ENCODE measurements around the gene IFNGR1.

IFNGR1 gene

GRCh38 chr6:137191236-137191635, 27.9 kb downstream of the IFNGR1 start:
- Histone ChIP-seq H3K4me3 (no peak overlapping the region), H3K27ac (peak overlapping the region in 7 of 21 experiments; percentile 2 to 54 (median 38))

DNA sequence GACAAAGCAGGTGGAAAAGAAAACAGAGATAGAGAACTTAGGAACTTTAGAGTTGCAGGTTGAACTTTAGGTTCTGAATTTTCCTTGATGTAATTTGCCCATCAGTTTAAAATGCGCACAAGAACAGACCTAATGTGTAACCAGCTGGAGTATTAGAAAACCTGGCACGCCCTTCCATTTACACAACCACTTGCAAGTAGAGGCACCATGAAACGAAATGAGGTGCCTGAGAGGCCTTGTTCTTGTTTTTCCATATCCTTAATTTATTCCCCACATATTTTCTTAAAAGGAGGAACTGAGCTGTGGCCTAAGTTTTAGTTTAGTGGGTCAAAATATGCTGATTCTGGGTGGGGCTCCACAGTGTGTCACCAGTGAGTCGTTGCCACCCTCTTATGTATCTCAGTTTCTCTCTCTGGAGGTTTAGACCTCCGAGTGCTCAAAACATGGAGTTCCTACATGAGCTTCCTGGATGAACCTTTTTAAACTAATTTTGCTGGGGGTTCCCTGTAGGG, 28.5 kb downstream of the IFNGR1 start:
- no peak overlapping the region for H3K4me3 ChIP-seq

DNA sequence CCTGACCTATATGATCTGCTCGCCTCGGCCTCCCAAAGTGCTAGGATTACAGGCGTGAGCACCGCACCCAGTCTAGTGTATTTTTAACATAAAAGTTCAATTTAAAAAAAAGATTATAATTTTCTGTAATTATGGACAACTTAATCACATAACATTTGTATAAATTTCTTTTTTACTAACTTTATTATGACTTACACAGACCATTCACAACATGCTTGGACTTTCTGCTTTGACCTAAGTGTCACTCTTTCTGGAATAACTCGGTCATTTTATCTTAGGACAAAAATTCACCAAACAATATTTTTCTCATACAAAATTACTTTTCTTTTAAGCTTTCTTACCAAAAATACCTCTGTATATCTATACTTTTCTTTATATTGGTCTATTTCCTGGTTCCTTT, 30.3 kb downstream of the IFNGR1 start:
- Histone ChIP-seq H3K4me3 (no peak overlapping the region), H3K27ac (no peak overlapping the region)

More for the DNA sequence above, 28.5 kb downstream of the IFNGR1 start:
- peak overlapping the region in 6 of 21 experiments; percentile 2 to 54 (median 38) for H3K27ac ChIP-seq

DNA sequence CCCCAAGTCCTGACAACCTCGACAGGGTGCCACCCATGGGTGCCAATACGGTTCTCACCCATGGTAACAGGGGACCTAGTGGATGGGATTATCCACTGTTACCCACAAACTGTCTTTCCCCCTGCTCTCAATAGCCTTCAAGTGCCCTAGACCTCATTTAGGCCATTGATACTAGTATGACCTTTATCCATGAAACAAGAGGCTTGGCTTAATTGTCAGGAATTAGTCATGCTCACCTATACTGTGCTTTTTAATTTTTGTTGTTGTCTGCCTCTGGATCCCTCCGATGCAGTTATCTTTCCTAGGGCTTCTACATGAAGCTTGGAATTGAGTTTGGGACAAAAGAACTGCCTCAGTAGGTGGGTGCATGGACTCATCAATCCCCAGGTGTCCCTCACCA, 33.9 kb downstream of the IFNGR1 start:
- Histone ChIP-seq H3K4me3 (no peak overlapping the region), H3K27ac (no peak overlapping the region)

DNA sequence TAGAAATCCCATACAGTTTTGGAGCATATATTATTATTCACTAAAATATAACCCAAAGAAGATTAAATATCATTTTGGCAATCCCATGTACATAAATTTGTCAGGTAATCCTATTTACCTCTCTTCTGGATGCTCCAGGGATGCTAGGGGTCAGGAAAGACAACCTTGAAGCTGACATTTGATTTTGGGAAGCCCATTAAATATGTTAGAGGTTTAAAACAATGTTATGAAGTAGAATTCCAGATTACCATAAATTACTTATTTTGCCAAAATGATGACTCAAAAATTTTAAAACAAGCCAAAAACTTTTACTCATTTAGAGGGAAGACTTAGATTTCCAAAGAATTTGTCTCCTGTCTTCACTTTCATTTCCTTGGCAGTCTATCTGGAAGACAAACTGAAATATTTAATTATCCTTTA, 36.5 kb downstream of the IFNGR1 start:
- H3K27ac ChIP-seq, result no peak overlapping the region
- no peak overlapping the region for H3K4me3 ChIP-seq

GRCh38 chr6:137181891-137182653, 37.1 kb downstream of the IFNGR1 start:
- Histone ChIP-seq H3K27ac (no peak overlapping the region), H3K4me3 (no peak overlapping the region)

DNA sequence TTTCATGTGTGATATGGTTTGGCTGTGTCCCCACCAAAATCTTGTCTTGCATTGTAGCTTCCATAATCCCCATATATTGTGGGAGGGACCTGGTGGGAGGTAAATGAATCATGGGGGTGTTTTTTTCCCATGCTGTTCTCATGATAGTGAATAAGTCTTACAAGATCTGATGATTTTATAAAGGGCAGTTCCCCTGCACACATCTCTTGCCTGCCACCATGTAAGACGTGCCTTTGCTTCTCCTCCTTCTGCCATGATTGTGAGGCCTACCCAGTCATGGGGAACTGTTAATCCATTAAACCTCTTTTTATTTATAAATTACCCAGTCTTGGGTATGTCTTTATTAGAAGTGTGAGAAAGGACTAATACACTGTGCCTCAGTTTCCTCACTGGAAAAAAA, 41.6 kb downstream of the IFNGR1 start:
- H3K4me3 ChIP-seq, result no peak overlapping the region
- no peak overlapping the region for H3K27ac ChIP-seq

DNA sequence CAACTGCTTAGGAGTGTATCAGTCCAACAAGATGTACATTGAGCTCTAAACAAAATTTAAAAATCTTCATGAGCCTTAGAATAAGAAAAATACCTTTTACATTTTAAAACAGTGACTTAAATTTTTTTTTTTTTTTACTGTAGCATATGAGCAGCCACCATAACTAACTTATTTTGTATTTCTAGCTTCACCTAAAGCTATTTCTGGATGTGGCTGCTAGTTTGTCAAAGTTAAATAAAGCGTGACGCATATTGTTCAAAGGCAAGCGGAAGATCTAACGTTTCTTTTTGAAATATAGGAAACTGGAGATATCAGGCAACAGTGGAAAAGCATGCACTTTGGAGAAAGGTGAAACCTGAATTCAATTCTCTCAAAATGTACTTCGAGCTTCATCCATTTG, 42.5 kb downstream of the IFNGR1 start:
- H3K27ac ChIP-seq, result no peak overlapping the region
- H3K4me3 ChIP-seq, result no peak overlapping the region

GRCh38 chr6:137175868-137176245, 43.3 kb downstream of the IFNGR1 start:
- H3K27ac ChIP-seq, result no peak overlapping the region
- no peak overlapping the region for H3K4me3 ChIP-seq

DNA sequence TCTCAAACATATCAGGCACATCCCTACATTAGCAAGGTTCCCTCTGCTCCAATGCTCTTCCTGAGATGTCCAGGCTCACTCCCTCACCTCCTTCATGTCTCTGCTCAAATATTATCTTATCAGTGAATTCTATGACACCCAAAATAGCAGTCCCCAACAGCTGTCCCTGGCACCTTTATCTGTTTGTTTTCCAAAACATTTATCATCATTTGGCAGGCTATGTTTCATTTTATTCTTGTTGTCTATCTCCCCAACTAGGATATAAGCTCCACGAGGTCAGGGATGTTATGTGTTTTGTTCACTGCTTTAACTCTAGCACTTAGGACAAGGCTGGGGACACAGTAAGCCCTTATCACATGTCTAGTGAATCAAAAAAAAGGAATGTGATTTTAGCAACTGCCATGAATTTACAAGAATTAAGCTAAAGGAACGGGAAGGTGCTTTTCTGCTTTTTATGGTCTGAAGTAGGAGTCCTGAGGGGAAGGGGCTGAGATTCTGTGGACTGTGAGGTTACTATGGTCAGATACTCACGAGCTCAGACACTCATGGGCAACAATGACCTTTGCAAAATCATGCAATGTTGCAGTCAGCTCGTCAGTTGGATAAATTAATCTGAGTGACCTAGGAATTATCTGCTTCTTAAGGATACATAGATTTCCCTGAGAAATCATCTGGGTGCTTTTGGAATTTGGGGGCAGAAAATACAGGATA, 43.9 kb downstream of the IFNGR1 start:
- no peak overlapping the region for H3K4me3 ChIP-seq

DNA sequence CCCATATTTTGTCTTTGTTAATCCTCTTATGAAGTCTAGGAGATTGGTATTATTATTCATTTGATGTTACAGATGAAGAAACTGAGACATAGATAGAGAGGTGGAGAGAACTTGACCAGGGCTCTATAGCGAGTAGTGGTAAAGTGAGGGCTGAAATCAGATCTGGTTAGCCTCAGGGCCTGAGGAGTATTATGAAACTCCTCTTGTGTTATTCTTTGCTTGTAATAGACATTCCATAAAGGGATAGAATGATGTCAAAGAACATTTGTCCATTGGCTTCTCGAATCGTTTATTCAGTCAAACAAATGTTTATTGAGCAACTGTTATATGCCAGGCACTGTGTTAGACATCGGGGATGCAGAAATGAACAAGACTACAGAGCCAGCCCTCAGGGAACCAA, 45.7 kb downstream of the IFNGR1 start, which contains the start of gene IL22RA2:
Gene IL22RA2, minus strand, starts transcription at position 144 of the 400 bp plus-strand sequence. CDS start 11,895 bp downstream, outside the sequence.
- peak within 1 kb of the TSS in 4 of 21 experiments; percentile 17 to 67 (median 46) for H3K27ac ChIP-seq
- H3K4me3 ChIP-seq, result no peak within 1 kb of the TSS

More for the DNA sequence above, 43.9 kb downstream of the IFNGR1 start:
- no peak overlapping the region for H3K27ac ChIP-seq

- H3K27ac ChIP-seq, result peak overlapping the region in 4 of 21 experiments; percentile 9 to 67 (median 30)
- no peak overlapping the region for H3K4me3 ChIP-seq
These were observed 46.3 kb downstream of the IFNGR1 start for GRCh38 chr6:137172734-137173431.

DNA sequence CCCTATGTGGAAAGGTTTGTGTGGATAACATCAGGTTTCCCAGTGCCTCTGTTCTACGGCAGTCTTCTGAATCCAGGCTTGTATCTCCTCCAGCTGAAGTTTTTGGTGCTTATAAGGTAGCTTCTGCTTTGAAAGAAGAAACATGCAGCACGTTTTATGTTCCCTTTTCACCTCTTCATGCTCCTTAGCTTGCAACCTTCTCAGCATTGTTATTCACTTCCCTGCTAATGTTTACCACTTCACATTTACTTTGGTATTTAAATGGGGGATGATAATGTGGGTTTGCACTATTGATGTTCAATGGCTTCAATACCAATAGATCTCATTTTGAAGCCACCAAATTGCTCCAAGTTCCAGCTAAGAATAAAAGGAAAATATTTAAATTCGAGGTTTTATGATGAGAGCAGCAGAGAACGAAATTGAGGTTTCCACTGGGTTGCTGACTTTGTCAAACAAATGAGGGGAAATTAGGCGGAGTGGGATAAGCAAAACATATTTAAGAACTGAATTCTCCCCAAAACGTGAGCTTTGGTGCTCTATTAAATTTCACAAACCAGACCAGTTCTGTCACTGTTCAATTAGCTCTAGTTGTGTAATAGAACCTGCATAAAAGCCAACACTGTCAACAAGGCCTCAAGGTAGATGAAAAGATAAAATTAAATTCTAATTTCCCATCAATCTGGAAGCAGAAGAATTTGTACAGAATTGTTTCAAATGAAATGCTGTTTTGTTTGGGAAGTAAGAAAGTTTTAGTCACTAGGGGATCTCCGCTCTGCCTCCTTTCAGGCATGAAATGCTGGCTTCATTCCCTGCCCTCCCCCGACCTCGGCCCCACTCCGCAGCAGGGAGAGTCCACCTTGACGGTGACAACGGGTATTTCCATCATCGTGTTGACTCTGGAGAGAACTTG, 47.1 kb downstream of the IFNGR1 start:
- Histone ChIP-seq H3K4me3 (no peak overlapping the region), H3K27ac (peak overlapping the region in 5 of 21 experiments; percentile 17 to 67 (median 43))

DNA sequence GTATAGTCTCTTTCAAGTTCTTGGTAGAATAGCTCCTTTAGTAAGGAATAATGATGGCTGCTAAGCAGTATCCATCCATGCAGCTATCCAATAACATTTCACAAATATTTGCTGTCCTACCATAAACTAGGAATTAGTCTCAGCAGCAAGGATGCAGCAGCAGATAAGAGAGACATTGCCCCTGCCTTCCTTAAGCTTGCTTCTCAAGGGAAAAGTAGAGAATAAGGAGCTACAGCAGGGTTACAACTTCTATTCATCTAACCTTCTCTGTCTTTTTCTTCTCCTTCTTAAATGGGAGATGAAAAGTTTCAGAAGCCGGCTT, 48.2 kb downstream of the IFNGR1 start:
- H3K4me3 ChIP-seq, result no peak overlapping the region
- peak overlapping the region in 2 of 21 experiments; percentile 39 to 43 for H3K27ac ChIP-seq

GRCh38 chr6:137170266-137171052, 48.7 kb downstream of the IFNGR1 start:
- no peak overlapping the region for H3K27ac ChIP-seq
- no peak overlapping the region for H3K4me3 ChIP-seq

- Histone ChIP-seq H3K27ac (peak overlapping the region in 1 of 21 experiments; percentile 13), H3K4me3 (no peak overlapping the region)
These were observed 51.3 kb downstream of the IFNGR1 start for GRCh38 chr6:137167702-137168377.

- peak overlapping the region in 1 of 21 experiments; percentile 48 for H3K27ac ChIP-seq
These were observed 52.7 kb downstream of the IFNGR1 start for GRCh38 chr6:137166247-137167098.

More at GRCh38 chr6:137166247-137167098, 52.7 kb downstream of the IFNGR1 start:
- H3K4me3 ChIP-seq, result no peak overlapping the region

Data from skin epidermis (tissue), 12 donors.